OCI-LY7 (cell line): Measurements from ENCODE around the gene LSM8. TPM values are rescaled to one million over a fixed set of nuclear protein-coding genes. Genes with fewer than 3 reads are reported as not detected.

Source experiments
- BruUV-seq: library from RNA; stranded (reverse); fragments of 400-500 nt; replicated peaks from 2 replicates; lab custom pipeline; 2021; lab: Mats Ljungman, UMichigan
- CTCF ChIA-PET: fragments of 300-600 bp; sonication (Branson Sonifier 250); formaldehyde crosslinking; loops from one replicate; lab custom pipeline; 2022; ENCODE audit warnings: antibody characterized with exemption; ENCODE audit not compliant: unreplicated experiment; lab: Charles Lee
- POLR2A ChIA-PET: fragments of 300-600 bp; sonication (Branson Sonifier 250); formaldehyde crosslinking; loops from one replicate; lab custom pipeline; 2022; ENCODE audit warnings: antibody characterized with exemption; lab: Charles Lee
- DNase-seq: peaks from one replicate; pipeline ENCODE4 v3.0.0-alpha.2; 2015; ENCODE audit warnings: low spot score
- H2AFZ ChIP-seq: fragments of 200-600 bp; sonication (generic), shearing (Covaris generic); 2 replicates; pipeline ENCODE4 v1.6.1; 2014; ENCODE audit warnings: mild to moderate bottlenecking, antibody characterized with exemption, low read length, moderate library complexity
- H3K27ac ChIP-seq: fragments of 200-600 bp; sonication (generic); 2 replicates; pipeline ENCODE4 v1.5.1; 2014; ENCODE audit warnings: mixed run types, low read depth, mild to moderate bottlenecking, moderate library complexity, low read length, inconsistent platforms; ENCODE audit not compliant: poor library complexity, severe bottlenecking
- H3K36me3 ChIP-seq: fragments of 200-600 bp; sonication (generic); 2 replicates; pipeline ENCODE4 v1.6.1; 2014; ENCODE audit warnings: mild to moderate bottlenecking, antibody characterized with exemption, low read length, moderate library complexity, mixed read lengths; ENCODE audit not compliant: insufficient read depth
- H3K4me1 ChIP-seq: fragments of 200-600 bp; sonication (generic); 2 replicates; pipeline ENCODE4 v1.5.1; 2014; ENCODE audit warnings: mild to moderate bottlenecking, low read length; ENCODE audit not compliant: insufficient read depth, poor library complexity, severe bottlenecking
- H3K4me2 ChIP-seq: fragments of 200-600 bp; sonication (generic); 2 replicates; pipeline ENCODE4 v1.6.1; 2014; ENCODE audit warnings: mild to moderate bottlenecking, low read length
- H3K4me3 ChIP-seq: fragments of 200-600 bp; sonication (generic); 2 replicates; pipeline ENCODE4 v1.5.1; 2014; ENCODE audit warnings: mild to moderate bottlenecking, low read depth, low read length; ENCODE audit not compliant: poor library complexity, severe bottlenecking
- H3K79me2 ChIP-seq: fragments of 200-600 bp; sonication (generic); 2 replicates; pipeline ENCODE4 v1.6.1; 2016; ENCODE audit warnings: low read depth, mild to moderate bottlenecking, low read length, moderate library complexity, mixed read lengths; ENCODE audit not compliant: insufficient read depth
- H3K9me2 ChIP-seq: fragments of 200-600 bp; sonication (generic); 2 replicates; pipeline ENCODE4 v1.6.1; 2016; ENCODE audit warnings: mild to moderate bottlenecking, low read length, mixed read lengths; ENCODE audit not compliant: insufficient read depth
- H3K9me3 ChIP-seq: fragments of 200-600 bp; sonication (generic); 2 replicates; pipeline ENCODE4 v1.6.1; 2014; ENCODE audit warnings: mild to moderate bottlenecking, mixed run types, low read length, mixed read lengths
- H4K20me1 ChIP-seq: fragments of 200-600 bp; sonication (generic); 2 replicates; pipeline ENCODE4 v1.6.1; 2014; ENCODE audit warnings: mild to moderate bottlenecking, antibody characterized with exemption, low read length, moderate library complexity, mixed read lengths; ENCODE audit not compliant: insufficient read depth
- CTCF ChIP-seq: fragments of 200-600 bp; sonication (generic); conservative IDR thresholded peaks from 2 replicates; pipeline ENCODE4 v1.5.1; 2014; ENCODE audit warnings: mild to moderate bottlenecking, antibody characterized with exemption, low read length, moderate library complexity, mixed read lengths
- EZH2phosphoT487 ChIP-seq: fragments of 200-600 bp; sonication (generic); IDR thresholded peaks from 2 replicates; pipeline ENCODE4 v1.6.1; 2018; ENCODE audit warnings: low read depth, borderline replicate concordance, mild to moderate bottlenecking, mixed run types, antibody characterized with exemption, low read length, moderate library complexity, mixed read lengths
- intact Hi-C: fragments of 100-400 bp; cut with micrococcal nuclease; formaldehyde crosslinking; loops from one replicate; pipeline ENCODE4 v1.10.0; 2022; ENCODE audit not compliant: unreplicated experiment
- total RNA-seq, 2 experiments: library from RNA; depleted of rRNA in 1 of 2; stranded (reverse); fragments of >200 nt in 1 of 2; shearing (Covaris generic) in 1 of 2; gene quantifications; 2 replicates each; pipeline ENCODE4 v1.2.3, GENCODE V29; 2014 to 2022

The LSM8 gene
- total RNA-seq, 2 experiments from 2014 or later, result 80.7 to 105 TPM

DNA sequence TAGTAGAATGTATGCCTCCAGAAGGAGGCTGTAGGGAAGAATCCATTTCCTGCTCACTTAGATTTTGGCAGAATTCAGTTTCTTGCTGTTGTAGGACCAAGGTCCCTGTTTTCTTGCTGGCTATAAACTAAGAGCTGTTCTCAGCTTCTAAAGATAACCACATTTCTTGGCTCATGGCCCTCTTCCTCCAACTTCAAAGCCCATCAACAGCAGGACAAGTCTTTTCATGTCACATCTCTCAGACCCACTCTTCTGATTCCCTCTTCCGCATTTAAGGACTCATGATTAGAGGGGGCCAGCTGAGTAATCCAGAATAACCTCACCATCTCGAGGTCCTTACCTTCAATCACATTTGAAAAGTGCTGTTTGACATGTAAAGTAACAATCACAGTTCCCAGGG is 8.2 kb upstream of the LSM8 start:
- H2AFZ ChIP-seq, result no peak overlapping the region
- peaks cover 32% of the 10 kb centered on the region for H3K4me1 ChIP-seq
- H3K79me2 ChIP-seq, result no peaks in the 10 kb centered on the region
- H3K4me2 ChIP-seq, result no peak overlapping the region
- no peaks in the 10 kb centered on the region for H3K9me3 ChIP-seq
- intact Hi-C loops, result no loop called here
- H4K20me1 ChIP-seq, result no peaks in the 10 kb centered on the region
- no peaks in the 10 kb centered on the region for H3K36me3 ChIP-seq
- H3K4me3 ChIP-seq, result no peak overlapping the region
- H3K27ac ChIP-seq, result no peak overlapping the region
- ChIA-PET POLR2A (interaction anchor here (1.1 kb wide), 1 partner anchor 9 kb away, joined by 4 read pairs; no protein-coding TSS in a partner anchor), CTCF (no interaction called here)
- BruUV-seq, result no TSS peak
- no peak for DNase-seq
- no peak for TF ChIP-seq CTCF
- H3K9me2 ChIP-seq, result no peaks in the 10 kb centered on the region

- intact Hi-C loops, result no loop called here
- H3K9me3 ChIP-seq, result no peaks in the 10 kb centered on the region
- peak; percentile 60 for DNase-seq
- H3K79me2 ChIP-seq, result peaks cover 13% of the 10 kb centered on the region; the same call in 1 of the 2 replicates
- POLR2A ChIA-PET, result interaction anchor here (0.7 kb wide), 1 partner anchor 12 kb away, joined by 3 read pairs; no protein-coding TSS in a partner anchor
- CTCF ChIA-PET, result no interaction called here
- BruUV-seq, result no TSS peak
- TF ChIP-seq CTCF (no peak), EZH2phosphoT487 (no peak)
- H2AFZ ChIP-seq, result peak overlapping the region; percentile 46; the same call in 1 of the 2 replicates
- no peaks in the 10 kb centered on the region for H3K9me2 ChIP-seq
- no peak overlapping the region for H3K4me3 ChIP-seq
- H3K36me3 ChIP-seq, result no peaks in the 10 kb centered on the region
- H4K20me1 ChIP-seq, result no peaks in the 10 kb centered on the region
- H3K4me2 ChIP-seq, result peak overlapping the region; percentile 21
- H3K27ac ChIP-seq, result peak overlapping the region; percentile 64
- peaks cover 38% of the 10 kb centered on the region for H3K4me1 ChIP-seq
These were observed 4.8 kb upstream of the LSM8 start for GRCh38 chr7:118179191-118179590.

- Histone ChIP-seq H3K27ac (peak overlapping the region; percentile 72), H3K9me3 (no peaks in the 10 kb centered on the region), H3K4me3 (peak overlapping the region; percentile 98), H3K4me2 (peak overlapping the region; percentile 87), H3K79me2 (peaks cover 49% of the 10 kb centered on the region), H3K36me3 (peaks cover 26% of the 10 kb centered on the region), H3K9me2 (no peaks in the 10 kb centered on the region), H4K20me1 (peaks cover 29% of the 10 kb centered on the region; the same call in 1 of the 2 replicates), H3K4me1 (peaks cover 47% of the 10 kb centered on the region), H2AFZ (peak overlapping the region; percentile 15; the same call in 1 of the 2 replicates)
- DNase-seq, result no peak
- CTCF ChIA-PET, result no interaction called here
- BruUV-seq, result no TSS peak
- intact Hi-C loops, result loop anchor here (10.0 kb wide), 2 partner anchors 132 to 1318 kb away; partner anchors contain the start of gene CAPZA2
- TF ChIP-seq CTCF, result no peak
- no peak for TF ChIP-seq EZH2phosphoT487
- POLR2A ChIA-PET, result interaction anchor here (0.8 kb wide), 1 partner anchor 9 kb away, joined by 3 read pairs; no protein-coding TSS in a partner anchor
These were observed 1.2 kb upstream of the LSM8 start for GRCh38 chr7:118182593-118183427.
